ENCODE data around the gene LHFPL6.

DNA sequence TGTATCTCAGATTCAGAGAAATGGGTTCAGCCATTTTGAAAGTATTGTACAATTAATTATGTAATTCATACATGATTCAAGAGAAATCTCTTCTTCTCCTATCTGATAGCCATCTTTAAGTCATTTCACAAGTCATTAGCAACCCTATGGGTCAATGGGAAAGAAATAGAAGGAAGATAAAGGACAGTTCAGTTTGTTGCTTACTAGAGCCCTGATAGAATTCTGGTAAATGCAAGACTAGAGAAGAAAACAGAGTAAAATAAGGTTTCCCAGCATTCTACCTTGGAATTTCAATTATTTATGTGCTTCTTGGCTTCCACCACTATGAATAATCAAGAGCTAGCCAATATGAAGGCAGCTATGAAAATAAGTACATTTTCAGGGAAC, 117.7 kb downstream of the LHFPL6 start:
- TF ChIP-seq CTCF (IDR thresholded peaks at IDR 0.05) (no peak), EZH2phosphoT487 (IDR thresholded peaks at IDR 0.05) (no peak), EZH2 (IDR thresholded peaks at IDR 0.05) (no peak)
